ENCODE results near the gene CLEC14A.

The CLEC14A gene

GRCh38 chr14:38248321-38249028 is 7.4 kb downstream of the CLEC14A start:
- no peak for DNase-seq (ENCODE audit: low read depth)

- no peak for DNase-seq (ENCODE audit: low read depth)
Measured at GRCh38 chr14:38243696-38244240, 12.1 kb downstream of the CLEC14A start.

DNA sequence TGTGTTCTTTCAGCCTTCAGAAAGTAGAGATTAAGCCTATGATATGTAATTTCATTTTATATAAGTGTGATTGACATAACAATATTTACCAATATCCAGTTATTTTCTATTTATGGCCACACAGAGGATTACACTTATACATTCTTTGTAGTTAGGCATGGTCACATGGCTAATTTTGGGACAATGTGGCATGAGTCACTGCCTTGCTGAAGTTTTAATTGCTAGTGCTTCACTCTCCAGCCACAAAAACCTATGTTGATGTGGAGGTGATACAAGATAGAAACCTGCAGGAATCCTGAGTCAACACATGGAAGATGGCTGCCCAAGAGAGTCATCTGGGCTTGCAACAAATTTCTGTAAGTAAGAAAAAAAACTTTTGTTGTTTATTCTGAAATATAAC is 17.0 kb downstream of the CLEC14A start:
- no peak for DNase-seq (ENCODE audit: low read depth)

GRCh38 chr14:38238332-38238731 is 17.6 kb downstream of the CLEC14A start:
- no peak for DNase-seq (ENCODE audit: low read depth)

GRCh38 chr14:38233218-38233617 is 22.7 kb downstream of the CLEC14A start:
- no peak for DNase-seq (ENCODE audit: low read depth)

GRCh38 chr14:38226366-38226765 is 29.5 kb downstream of the CLEC14A start:
- DNase-seq (ENCODE audit: low read depth), result no peak

DNA sequence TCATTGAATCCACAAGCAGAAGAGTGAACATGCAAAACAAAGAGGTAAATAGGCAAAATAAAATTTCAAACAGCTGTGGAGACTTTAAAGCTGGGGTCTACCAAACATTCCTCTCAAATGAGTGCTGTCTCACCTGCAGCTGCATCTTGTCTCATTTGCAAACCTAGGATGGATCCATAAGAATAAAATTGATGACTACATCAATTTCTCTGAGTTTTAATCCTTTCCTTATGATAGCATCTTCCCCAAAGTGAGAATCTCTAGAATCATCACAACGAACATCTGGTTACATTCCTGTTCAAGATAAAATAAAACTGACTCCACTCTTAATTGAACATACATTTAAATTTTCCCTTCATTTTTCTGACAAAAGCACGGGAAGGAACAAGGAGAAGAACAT is 29.9 kb downstream of the CLEC14A start:
- DNase-seq (ENCODE audit: low read depth), result no peak

DNA sequence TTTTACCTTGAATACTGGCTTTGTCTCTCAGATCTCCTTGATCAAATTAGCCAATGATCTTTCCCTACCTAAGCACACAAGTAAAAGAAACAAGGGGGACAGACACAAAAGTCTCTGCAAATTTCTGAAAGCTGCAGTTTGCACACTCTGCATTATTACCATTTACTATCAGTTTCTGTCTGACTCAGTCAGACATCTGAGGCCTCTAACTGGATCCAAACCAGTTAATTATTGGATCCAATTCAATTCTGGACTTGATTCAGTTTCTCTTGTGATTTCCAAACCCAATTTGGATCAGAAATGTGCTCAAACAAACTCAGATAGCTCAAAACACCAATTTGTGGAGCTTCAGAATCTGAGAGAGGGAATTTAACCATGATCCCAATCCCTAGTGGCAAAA is 31.6 kb downstream of the CLEC14A start:
- DNase-seq (ENCODE audit: low read depth), result no peak

DNA sequence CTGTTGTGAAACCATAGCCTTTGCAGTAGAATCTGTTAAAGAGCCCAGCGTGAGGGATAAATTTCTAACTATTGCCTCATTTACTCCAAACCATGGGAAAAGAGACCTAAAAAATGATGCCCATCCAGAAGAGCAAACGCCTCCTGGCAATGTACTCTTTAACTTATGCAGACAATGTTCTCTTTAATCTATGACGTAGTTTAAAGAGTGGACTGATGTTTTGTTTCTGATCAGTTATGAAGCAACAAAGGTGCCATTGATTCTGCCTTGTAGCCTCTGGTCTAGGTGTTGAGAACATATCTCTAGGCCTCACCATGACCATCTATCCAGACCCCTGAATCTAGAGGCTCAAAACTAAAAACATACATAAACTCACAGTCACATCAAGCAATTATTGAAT is 34.8 kb downstream of the CLEC14A start:
- no peak for DNase-seq (ENCODE audit: low read depth)

- no peak for DNase-seq (ENCODE audit: low read depth)
Measured at GRCh38 chr14:38217553-38217952, 38.3 kb downstream of the CLEC14A start.

GRCh38 chr14:38213001-38213400 is 42.9 kb downstream of the CLEC14A start:
- DNase-seq (ENCODE audit: low read depth), result no peak

- DNase-seq (ENCODE audit: low read depth), result no peak
Measured at GRCh38 chr14:38212111-38212510, 43.8 kb downstream of the CLEC14A start.

- no peak for DNase-seq (ENCODE audit: low read depth)
Measured at GRCh38 chr14:38211255-38211735, 44.6 kb downstream of the CLEC14A start.

GRCh38 chr14:38210587-38211216 is 45.2 kb downstream of the CLEC14A start:
- no peak for DNase-seq (ENCODE audit: low read depth)

DNA sequence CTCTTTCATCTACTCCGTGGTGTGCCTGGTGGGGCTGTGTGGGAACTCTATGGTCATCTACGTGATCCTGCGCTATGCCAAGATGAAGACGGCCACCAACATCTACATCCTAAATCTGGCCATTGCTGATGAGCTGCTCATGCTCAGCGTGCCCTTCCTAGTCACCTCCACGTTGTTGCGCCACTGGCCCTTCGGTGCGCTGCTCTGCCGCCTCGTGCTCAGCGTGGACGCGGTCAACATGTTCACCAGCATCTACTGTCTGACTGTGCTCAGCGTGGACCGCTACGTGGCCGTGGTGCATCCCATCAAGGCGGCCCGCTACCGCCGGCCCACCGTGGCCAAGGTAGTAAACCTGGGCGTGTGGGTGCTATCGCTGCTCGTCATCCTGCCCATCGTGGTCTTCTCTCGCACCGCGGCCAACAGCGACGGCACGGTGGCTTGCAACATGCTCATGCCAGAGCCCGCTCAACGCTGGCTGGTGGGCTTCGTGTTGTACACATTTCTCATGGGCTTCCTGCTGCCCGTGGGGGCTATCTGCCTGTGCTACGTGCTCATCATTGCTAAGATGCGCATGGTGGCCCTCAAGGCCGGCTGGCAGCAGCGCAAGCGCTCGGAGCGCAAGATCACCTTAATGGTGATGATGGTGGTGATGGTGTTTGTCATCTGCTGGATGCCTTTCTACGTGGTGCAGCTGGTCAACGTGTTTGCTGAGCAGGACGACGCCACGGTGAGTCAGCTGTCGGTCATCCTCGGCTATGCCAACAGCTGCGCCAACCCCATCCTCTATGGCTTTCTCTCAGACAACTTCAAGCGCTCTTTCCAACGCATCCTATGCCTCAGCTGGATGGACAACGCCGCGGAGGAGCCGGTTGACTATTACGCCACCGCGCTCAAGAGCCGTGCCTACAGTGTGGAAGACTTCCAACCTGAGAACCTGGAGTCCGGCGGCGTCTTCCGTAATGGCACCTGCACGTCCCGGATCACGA is 46.0 kb downstream of the CLEC14A start:
- DNase-seq (ENCODE audit: low read depth), result no peak

DNA sequence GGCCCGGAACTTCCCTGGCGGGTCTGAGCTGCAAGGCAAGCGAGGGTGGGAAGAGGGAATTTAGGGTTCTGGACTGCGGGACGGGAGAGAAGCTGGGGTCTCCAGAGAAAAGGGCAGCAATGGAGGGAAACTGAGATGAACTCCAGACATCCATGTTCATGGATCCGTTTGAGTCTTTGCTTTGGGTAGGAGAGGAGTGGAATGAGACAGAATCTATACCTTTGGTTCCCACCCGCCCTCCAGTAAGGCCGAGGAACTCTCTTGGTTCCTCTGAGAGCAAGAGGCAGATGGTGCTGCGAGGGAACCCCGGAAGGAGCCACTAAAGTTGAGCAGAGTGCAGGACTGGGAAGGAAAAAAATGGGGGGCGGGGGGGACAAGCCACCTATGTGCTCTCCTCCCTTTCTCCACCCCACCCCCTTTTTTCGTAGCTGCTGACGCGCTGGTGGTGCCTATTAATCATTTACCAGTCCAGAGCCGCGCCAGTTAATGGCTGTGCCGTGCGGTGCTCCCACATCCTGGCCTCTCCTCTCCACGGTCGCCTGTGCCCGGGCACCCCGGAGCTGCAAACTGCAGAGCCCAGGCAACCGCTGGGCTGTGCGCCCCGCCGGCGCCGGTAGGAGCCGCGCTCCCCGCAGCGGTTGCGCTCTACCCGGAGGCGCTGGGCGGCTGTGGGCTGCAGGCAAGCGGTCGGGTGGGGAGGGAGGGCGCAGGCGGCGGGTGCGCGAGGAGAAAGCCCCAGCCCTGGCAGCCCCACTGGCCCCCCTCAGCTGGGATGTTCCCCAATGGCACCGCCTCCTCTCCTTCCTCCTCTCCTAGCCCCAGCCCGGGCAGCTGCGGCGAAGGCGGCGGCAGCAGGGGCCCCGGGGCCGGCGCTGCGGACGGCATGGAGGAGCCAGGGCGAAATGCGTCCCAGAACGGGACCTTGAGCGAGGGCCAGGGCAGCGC is 47.0 kb downstream of the CLEC14A start:
- no peak for DNase-seq (ENCODE audit: low read depth)

- DNase-seq (ENCODE audit: low read depth), result no peak
Measured at GRCh38 chr14:38207736-38208617, 47.9 kb downstream of the CLEC14A start, which contains the start of gene SSTR1. Gene SSTR1 (plus strand): TSS chr14:38207904. CDS start chr14:38209390, 1,486 bp downstream.

DNA sequence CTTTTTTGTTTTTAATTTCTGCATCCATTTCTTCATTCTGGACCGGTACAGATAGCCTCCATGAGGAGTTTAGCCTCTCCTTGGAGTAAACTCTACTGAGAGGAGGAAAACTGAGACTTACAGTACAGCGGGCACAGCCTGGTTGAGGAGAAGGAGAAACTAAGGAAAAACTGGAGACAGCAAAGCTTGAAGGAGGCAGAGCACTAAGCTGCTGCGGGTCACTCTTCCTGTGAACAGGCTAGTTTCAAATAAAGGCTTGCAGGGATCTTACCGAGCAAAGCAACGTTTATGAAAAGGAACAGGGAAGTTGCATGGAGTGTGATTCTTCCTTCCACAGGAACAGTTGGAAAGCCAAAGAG is 48.5 kb downstream of the CLEC14A start:
- DNase-seq (ENCODE audit: low read depth), result no peak

DNA sequence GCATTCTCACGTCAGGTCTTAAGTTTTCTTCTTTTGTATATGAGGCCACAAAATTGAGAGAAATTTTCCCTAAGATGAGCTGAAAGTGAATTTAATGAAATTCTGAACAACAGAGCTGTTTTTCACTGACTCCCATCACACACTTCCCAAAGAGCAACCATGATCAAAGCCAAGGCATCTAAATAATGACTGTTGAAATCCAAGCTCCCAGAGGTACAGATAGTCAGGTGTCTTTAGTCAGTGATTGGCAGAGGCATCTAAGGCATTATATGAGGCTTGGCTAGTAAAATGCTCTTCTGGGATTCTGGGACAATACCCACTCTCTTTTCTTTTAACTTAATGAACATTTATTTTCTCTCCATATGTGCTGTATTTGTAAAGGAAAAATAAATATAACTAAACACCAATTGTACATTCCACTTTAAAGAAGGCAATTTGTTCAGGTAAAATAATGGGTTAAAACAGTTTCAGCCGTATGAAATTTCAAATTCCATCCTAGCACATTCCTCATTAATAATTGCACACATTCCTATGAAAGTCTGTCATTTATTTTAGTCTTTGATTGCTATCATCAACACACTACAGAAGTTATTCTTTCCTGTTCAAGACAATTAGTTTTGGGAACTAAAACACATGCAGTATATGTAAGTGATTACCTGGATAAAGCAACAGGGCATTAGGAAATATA is 49.1 kb downstream of the CLEC14A start:
- DNase-seq (ENCODE audit: low read depth), result no peak
